ENCODE results near the gene CHRNE. TPM values are rescaled to one million over a fixed set of nuclear protein-coding genes. Genes with fewer than 3 reads are reported as not detected.
"Not testable (repeated sequence)": the region's sequence is repeated elsewhere in the genome, so short reads cannot be mapped to it uniquely, and the experiment has no call there.

The CHRNE gene
- total RNA-seq, 1 donor from 2014 or later: 0.41 TPM

DNA sequence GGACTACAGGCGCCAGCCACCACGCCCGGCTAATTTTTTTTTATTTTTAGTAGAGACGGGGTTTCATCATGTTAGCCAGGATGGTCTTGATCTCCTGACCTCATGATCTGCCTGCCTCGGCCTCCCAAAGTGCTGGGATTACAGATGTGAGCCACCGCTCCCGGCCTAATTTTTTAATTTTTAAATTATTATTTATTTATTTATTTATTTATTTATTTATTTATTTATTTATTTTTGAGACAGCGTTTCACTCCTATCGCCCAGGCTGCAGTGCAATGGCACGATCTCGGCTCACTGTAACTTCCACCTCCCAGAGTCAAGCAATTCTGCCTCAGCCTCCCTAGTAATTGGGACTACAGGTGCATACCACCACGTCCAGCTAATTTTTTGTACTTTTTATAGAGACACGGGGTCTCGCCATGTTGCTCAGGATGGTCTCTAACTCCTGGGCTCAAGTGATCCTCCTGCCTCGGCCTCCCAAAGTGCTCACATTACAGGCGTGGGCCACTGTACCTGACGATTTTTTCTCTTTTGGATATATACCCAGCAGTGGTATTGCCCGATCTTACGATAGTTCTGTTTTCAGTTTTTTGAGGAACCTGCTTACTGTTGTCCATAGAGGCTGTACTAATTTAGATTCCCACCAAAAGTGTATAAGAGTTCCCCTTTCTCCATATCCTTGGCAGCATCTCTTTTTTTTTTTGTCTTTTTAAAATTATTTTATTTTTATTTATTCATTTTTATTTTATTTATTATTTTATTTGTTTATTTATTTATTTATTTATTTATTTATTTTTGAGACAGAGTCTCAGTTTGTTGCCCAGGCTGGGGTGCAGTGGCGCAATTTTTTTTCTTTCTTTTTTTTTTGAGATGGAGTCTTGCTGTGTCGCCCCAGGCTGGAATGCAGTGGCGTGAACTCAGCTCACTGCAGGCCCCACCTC lies 33.6 kb downstream of the CHRNE start:
- DNase-seq (ENCODE audit: missing footprints); ATAC-seq; intact Hi-C loops (cut with DNase I): not testable (repeated sequence)

DNA sequence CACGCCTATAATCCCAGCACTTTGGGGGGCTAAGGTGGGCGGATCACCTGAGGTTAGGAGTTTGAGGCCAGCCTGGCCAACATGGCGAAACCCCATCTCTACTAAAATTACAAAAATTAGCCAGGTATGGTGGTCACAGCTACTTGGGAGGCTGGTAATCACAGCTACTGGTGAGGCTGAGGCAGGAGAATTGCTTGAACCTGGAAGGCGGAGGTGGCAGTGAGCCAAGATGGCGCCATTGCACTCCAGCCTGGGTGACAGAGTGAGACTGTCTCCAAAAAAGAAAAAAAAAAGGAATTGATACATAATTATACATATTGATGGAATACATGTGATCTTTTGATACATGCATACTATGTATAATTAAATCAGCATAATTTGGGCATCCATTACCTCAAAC lies 35.4 kb downstream of the CHRNE start:
- ATAC-seq; intact Hi-C loops (cut with DNase I); DNase-seq (ENCODE audit: missing footprints): not testable (repeated sequence)

DNA sequence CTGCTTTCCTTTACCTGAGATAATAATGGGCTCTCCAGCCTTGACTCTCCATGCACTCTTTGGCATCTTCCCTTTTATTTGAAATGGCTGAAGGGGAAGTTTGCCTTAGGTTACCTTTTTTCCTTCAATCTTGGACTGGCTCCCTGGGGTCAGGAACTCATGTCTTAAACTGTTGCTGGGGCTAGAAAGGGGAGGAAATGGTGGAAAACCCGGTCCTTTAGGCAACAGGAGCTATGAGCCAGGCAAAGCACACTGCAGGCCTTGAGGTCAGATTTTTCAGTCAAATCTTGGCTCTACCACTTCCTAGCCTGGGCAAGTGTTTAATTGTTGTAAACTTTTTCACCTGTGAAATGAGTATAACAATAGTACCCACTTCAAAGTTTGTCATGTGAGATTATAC lies 39.6 kb downstream of the CHRNE start:
- no peak for ATAC-seq
- DNase-seq (ENCODE audit: missing footprints): no peak
- intact Hi-C loops (cut with DNase I): no loop called here

DNA sequence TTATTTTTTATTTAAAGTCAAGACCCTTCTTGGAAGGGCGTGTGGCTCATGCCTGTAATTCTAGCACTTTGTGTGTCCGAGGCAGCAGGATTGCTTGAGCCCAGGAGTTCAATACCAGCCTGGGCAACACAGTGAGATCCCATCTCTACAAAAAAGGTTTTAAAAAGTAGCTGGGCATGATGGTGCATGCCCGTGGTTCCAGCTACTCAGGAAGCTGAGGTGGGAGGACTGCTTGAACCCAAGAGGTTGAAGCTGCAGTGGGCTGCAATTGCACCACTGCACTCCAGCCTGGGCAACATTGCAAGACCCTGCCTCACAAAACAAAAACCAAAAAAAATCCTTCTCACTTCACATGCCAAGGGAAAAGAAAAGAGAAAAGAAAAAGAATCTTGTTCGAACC lies 40.2 kb downstream of the CHRNE start:
- ATAC-seq: no peak
- intact Hi-C loops (cut with DNase I): no loop called here

DNA sequence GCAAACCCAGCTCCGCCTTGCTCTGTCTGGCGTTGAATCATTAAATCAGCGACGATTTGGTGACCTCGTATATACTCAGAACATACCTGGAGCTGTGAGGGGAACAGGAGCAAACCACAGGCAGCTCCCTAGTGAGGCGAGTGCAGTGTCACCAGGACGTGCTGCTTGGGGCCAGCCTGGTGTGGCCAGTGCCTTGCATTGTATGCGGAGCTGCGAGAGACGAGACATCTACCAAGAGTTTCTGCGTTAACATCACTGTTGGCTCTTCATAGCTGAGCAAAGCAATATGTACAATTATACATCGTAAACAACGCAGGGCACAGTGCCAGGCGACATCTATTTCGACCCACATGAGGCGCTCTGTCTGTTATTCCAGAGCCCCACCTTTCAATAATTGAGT lies 41.8 kb downstream of the CHRNE start:
- intact Hi-C loops (cut with DNase I): no loop called here
- ATAC-seq (no peak), DNase-seq (ENCODE audit: missing footprints) (no peak)

More for the DNA sequence above, 40.2 kb downstream of the CHRNE start:
- DNase-seq (ENCODE audit: missing footprints): no peak

DNA sequence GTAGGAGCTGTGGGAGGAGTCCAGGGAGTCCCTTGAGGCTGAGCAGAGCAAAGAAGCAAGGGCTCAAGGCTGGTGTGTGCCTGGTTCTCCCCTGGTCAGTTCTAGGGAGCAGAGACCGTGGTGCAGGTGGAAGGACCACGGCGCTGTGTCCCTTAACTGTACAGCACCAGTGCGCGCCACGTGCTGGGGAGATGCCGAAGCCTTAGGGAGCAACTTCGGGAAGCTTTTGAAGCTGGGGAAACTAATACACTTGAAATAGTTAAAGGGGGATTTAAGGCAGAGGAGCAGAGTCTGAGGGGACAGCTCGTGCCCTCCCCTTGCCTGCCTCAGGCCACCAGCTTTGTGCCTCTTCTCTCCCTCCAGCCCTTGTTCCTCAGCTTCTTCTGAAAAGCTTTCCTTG lies 42.2 kb downstream of the CHRNE start:
- ATAC-seq (no peak), DNase-seq (ENCODE audit: missing footprints) (no peak)
- intact Hi-C loops (cut with DNase I): no loop called here

DNA sequence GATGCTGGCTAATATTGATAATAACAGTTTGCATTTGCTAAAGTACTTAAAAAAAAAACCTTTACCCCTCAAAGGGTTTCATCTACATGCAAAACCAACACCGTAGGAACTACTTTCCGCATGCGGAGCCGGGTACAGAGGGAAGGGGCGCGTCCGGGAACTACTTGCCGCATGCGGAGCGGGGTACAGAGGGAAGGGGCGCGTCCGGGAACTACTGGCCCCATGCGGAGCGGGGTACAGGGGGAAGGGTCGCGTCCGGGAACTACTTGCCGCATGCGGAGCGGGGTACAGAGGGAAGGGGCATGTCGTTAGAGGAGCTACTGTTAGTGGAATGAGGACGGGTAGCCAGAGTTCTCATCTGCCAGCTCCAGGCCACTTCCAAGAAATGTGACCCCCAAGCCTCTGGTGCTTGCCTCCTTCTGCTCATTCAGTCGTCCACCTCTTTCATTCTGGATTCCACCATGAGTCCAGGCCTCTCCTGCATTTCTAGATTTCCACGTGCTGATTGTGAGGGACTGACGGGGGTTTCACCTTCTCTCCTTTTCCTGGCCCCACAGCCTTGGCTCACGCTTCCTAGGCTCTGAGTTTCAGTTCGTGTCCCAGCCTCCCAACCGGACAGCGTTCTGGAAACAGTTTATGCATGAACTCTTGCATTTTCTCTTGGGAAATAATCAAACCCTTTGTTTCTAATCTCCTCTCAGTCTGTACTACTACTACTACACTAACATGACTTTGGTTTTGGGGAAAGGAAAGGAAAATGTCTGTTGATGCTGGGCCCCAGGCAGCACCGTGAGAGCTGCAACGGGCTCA lies 42.9 kb downstream of the CHRNE start:
- intact Hi-C loops (cut with DNase I): no loop called here
- ATAC-seq: no peak
- no peak for DNase-seq (ENCODE audit: missing footprints)

DNA sequence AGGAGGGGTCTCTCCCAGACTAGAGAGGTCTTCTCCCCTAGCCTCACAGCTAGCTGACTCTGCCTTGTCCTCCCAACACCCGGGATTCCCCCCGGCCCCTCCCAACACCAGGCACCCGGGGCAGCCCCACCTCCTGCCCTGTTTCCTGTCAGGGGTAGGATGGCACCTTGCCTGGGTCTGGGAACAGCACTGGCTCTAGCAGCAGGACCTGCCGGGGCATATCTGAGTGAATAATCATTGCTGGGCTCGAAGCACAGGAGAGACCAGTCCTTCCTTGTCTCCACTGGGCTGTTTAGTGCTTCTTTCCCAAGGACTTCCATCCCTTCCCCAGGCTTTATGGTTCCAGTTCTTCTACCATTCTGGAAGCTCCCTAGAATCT lies 44.0 kb downstream of the CHRNE start:
- intact Hi-C loops (cut with DNase I): no loop called here
- ATAC-seq: peak; percentile 82
- DNase-seq (ENCODE audit: missing footprints): peak; percentile 79

DNA sequence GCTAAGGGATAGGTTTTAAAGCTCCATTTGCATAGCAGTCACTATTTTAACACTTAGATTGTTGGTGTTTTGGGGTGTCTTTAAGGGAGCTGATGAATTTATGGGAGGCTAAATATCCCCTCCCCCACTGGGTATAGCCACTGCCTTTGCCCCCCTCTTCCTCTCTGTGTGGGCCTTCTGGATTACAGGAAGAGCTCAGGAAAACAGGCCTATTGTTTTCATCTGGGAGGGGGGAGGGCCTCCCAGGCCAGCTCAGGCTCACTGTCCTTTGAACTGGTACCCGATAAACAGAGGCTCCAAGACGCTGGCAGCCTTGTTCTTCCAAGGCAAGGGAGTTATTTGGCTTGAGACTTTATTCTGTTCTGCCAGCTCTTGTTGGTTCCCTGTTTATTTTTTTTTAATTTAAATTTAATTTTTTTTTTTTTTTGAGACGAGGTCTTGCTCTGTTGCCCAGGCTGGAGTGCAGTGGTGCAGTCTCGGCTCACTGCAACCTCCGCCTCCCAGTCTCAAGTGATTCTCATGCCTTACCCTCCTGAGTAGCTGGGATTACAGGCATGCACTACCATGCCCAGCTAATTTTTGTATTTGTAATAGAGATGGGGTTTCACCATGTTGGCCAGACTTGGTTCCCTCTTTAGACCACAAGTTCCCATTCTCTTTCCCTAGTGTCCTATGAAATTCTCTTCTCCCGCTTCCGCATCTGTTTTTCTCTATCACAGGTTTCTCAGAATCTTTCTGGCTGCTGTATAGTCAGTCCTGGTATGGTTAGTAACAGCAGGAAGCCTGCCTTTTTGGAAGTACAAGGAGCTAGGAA lies 44.6 kb downstream of the CHRNE start:
- ATAC-seq: peak; percentile 32
- no peak for DNase-seq (ENCODE audit: missing footprints)
- intact Hi-C loops (cut with DNase I): no loop called here

DNA sequence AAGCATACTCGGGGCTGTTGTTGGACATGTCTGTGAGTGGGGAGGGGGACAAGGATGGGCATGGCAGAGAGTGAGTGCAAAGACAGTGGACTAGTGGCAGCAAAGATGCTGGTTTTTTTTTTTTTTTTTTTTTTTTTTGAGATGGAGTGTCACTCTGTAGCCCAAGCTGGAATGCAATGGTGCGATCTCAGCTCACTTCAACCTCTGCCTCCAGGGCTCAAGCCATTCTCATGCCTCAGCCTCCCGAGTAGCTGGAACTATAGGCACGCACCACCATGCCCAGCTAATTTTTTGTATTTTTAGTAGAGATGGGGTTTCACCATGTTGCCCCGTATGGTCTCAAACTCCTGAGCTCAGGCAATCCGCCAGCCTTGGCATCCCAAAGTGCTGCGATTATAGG lies 45.6 kb downstream of the CHRNE start:
- ATAC-seq; DNase-seq (ENCODE audit: missing footprints); intact Hi-C loops (cut with DNase I): not testable (repeated sequence)

DNA sequence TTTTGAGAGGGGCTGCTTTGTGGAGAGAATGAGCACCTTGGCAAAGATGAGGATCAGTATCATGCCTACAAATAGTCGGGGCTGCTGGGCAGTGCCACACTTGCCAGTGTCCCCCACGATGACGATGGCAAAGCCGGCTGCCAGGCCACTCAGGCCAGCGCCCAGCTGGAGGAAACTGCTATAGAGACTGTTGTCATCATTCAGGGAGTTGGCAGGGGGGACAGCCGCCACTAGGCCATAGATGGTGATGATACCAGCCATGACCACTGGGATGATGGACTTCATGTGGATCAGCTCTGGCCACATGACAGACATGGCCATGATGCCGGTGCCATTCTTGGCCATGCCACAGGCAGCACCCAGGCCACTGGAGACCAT lies 46.0 kb downstream of the CHRNE start:
- DNase-seq (ENCODE audit: missing footprints) (no peak), ATAC-seq (no peak)
- intact Hi-C loops (cut with DNase I): no loop called here

DNA sequence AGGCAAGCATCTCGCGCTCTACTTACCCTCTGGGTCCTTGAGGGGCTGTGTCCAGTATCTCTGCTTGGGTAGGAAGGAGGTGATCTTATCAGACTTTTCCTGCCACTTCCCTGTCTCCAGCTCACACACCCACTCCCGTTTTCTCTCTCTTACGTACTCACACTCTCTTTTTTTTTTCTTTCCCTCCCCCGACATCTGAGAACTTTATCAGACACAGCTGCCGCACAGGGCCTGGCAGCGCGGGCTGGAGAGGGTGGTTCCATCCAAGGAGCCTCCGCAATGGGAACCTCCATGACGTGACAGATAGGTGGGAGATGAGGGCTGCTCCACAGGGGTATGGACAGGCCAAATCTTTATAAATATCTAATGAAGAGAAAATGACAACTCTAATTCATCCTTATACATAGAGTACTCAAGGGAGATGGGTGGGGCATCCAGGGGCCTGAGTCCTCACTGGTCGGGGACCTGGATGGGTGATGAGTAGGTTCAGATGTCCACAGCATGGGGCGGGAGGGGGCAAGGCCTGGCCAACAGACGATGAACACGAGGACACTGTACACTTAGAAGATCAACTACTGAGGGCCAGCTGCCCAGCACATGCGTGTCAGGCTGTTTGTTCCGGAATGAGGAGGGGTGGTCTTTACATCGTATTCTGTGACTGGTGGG lies 46.5 kb downstream of the CHRNE start:
- DNase-seq (ENCODE audit: missing footprints) (no peak), ATAC-seq (no peak)
- intact Hi-C loops (cut with DNase I): no loop called here

DNA sequence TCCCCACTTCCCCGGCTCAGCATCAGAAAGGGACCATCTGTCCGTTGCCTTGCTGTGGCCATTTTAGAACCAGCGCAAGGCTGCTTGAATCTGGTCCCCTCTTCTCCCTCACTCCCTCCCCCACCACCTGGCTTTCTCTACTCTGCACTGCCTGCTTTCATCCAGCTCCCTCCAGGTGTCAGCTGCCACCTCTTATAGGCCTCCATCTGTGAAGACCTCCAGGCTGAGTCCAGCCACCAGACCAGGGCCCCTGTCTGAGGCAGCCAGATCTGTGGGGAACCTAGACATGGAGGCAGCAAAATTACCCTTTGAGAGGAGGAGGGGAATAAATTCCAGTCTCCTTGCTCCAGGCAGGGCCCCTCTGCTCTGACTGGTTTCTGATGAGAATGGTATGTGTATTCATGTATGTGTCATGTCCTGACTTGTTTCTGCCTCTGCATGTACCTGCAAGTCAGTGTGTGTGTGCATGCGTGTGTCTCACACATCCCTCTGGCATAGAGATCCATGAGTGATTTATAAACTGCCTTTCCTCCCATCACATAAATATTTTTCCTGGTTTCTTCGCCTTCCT lies 48.7 kb downstream of the CHRNE start:
- ATAC-seq: no peak
- intact Hi-C loops (cut with DNase I): no loop called here

DNA sequence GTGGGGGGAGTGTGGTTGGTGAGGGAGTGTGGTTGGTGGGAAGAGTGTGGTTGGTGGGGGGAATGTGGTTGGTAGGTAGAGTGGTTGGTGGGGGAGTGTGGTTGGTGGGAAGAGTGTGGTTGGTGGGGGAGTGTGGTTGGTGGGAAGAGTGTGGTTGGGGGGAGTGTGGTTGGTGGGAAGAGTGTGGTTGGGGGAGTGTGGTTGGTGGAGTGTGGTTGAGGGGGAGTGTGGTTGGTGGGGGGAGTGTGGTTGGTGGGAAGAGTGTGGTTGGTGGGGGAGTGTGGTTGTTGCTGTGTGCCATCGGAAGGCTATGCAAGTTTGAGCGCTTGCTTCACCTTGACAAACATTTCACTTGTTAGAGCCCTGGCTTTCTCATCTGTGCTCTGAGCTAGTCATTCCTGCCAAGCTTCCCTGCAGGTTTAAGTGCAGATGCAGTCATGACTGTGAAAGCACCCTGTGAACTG lies 49.7 kb downstream of the CHRNE start:
- intact Hi-C loops (cut with DNase I): no loop called here
- ATAC-seq (no peak), DNase-seq (ENCODE audit: missing footprints) (no peak)

More for the DNA sequence above, 48.7 kb downstream of the CHRNE start:
- DNase-seq (ENCODE audit: missing footprints): no peak

DNA sequence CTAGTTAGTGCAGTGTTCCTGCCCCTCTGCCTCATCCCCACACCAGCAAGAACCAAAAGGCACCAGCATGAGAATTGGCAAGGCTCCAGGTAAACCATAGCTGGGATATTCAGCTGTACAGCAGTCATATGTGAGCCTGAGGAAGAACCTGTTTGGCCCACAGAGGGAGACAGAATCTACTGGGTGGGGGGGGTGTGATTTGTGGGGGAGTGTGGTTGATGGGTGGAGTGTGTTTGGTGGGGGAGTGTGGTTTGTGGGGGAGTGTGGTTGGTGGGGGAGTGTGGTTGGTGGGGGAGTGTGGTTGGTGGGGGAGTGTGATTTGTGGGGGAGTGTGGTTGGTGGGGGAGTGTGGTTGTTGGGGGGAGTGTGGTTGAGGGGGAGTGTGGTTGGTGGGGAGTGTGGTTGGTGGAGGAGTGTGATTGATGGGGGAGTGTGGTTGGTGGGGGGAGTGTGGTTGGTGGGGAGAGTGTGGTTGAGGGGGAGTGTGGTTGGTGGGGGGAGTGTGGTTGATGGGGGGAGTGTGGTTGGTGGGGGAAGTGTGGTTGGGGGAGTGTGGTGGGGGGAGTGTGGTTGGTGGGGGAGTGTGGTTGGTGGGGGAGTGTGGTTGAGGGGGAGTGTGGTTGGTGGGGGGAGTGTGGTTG lies 50.2 kb downstream of the CHRNE start:
- no peak for DNase-seq (ENCODE audit: missing footprints)
- intact Hi-C loops (cut with DNase I): no loop called here
- ATAC-seq: no peak

DNA sequence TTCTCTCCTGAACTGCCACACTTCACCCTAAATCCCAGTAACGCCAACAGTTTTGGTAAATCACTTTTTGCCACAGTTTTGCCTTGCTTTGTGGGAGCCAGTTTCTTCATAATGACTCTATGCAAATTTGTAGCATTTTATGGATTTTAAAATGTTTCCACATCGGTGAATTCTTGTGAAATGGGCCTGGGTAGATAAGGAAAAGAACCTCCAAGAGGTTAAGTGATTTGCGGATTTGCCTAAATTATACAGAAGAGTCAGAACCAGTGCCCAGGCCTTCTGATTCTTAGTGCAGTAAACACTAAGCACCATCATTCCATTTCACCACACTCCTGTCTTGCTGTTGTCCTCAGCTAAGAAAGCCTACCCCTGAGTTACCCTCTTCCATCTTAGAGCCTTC lies 51.8 kb downstream of the CHRNE start:
- DNase-seq (ENCODE audit: missing footprints) (no peak), ATAC-seq (no peak)
- intact Hi-C loops (cut with DNase I): no loop called here

DNA sequence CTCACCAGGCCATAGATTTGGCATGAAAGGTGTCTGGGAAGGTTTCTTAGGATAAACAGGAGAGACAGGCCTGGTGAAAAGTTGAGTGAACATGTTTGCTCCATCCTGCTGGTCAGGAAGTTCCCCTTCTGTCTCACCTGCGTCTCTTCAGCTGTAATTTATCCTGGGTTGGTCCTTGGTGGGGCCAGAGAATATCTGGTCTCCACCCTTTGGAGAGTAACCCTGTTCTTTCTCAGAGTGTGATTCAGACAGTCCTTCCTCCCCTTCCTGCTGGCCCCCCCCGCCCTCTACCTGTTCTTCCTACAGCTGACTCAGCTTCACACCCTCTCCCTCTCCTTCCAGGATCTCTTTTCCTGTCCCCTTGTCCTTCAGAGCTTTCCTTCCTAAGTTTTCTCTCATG lies 52.7 kb downstream of the CHRNE start:
- no peak for DNase-seq (ENCODE audit: missing footprints)
- intact Hi-C loops (cut with DNase I): no loop called here
- no peak for ATAC-seq
